Activated gamma-delta T cell (primary cell): ENCODE measurements around the gene CASQ2.

Experiments
- DNase-seq: peaks from one replicate; lab custom pipeline; 2025; lab: John Stamatoyannopoulos, UW

Gene CASQ2

DNA sequence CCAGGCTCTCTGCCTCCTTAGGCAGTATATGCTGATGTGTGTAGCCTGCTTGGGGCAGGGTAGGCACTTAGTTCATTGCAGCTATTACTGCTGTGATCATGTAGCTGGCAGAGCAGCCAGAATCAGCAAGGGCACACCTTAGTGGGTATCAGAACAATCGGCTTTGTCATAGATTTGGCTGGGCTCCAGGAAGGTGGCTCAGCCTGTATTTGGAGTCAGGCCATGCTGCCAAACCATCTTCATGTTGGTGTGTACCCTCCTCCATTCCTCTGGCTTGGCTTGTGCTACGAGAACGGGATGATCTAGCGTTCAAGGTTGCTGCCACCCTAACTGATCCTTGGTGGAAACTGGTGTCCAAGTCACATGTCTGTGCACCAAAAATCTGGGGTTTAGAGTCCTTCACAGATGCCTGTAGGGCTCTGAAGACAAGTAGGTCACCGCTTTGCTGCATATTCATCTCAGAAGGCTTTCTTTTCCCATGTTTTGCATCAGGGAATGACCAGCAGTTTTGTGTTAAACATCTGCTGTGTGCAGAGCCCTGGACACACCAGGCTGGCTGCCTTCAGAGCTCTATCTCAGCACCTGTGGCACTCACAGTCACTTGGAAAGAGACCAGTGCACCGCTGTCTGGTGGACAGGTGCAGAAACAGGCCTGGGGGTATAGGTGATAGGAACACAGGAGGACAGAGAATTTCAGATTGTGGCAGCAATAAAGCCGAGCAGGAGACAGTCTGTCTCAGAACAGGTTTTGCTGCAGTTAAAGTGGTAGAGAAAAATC lies 103.0 kb downstream of the CASQ2 start:
- no peak for DNase-seq

DNA sequence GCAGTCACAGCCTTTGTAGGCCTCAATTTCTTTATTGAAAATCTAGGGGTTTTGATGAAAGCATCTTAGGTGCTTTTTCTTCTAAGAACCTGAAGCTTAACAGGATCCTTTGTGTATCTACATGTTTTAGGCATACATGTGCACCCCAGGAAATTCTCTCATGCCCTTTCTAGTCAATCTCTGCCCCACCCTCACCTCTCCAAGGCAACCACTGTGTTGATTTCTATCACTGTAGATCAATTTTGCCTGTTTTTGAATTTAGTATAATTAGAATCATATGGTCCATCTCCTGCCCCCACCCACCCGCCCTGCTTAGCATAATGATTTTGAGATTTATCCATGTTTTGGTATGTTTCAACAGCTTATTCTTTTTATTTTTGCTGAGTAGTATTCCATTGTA lies 107.4 kb downstream of the CASQ2 start:
- no peak for DNase-seq

DNA sequence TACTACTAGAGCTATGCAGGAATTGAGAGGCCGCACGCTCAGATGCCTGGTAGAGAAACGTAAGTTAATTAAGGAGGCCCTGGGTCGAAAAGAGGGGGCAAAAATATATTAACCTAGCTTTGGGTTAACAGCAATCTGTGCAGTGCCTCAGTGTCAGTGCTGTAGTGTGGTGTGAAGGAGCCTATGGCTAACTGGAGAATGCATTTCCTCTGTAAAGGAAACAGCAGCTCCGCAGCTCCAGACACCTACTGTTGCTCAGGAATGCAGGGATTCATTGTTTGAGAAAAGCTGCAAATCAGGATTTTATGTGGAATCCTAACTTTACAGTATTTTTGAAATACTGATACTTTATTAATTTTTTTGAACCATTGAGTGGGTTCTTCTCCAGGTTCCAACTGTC lies 108.4 kb downstream of the CASQ2 start:
- DNase-seq: no peak

DNA sequence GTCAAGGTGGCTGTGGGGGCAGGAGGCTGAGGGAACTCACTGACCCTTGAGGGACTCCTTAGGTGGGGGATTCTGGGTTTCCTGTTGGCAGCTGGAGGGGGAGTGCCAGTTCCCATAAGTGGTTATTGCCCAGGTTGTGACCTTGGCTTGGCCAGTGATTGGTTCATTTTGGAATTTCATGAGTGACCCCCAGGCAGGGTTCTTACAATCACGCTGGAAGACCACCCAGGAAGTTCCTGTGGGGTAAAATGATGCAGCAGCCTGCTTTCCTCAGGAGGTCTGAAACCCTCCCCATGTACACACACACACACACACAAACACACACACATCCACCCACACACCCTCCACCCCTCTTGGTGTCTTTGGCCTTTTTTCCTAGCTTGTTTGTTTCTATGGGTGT lies 109.9 kb downstream of the CASQ2 start:
- DNase-seq: no peak

DNA sequence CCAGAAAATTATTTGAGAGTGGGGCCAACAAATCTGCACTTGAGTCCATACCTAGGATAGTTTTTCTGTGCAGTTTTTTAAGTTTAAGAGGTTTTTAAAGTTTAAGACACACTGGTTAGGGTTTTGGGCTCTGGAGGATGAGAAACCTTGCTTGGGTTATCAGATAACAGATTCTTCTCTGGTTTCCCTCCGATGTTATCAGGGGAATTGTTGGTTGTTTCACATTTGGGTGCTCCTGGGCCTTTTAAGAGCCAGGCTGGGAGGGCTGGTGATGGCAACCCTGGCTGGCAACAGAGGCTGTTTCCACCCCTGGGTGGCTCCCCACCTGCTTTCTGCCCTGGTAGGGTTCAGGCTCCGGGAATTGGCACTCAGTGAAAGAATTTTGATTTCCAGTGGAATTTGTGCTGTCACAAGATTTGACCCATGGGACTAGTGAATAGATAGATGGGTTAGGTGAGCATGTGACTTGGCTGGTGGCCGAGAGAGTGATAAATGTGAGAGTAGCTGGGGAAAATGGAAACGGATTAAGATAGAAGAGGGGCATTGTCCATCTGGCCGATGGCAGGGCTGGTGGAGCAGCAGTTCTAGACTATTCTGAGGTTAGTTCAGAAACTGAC lies 111.9 kb downstream of the CASQ2 start:
- no peak for DNase-seq

DNA sequence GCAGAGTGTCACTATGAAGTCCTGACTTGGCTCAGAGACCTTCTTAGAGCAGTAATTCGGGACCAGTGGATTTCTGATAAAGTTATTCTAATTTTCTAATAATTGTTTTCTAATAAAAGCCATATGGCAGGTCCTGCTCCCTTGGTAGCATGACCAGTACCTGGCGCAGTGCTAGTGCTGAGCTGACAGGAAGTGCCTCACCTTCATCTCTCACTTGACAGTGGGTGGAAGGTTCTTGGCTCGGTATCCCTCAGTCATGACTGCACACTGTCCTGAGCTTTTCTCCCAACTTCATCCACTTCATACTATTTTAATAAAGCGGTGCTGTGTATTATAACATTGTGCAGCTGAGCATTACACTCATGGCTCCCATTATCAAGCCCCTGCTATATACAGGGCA lies 112.6 kb downstream of the CASQ2 start:
- no peak for DNase-seq

DNA sequence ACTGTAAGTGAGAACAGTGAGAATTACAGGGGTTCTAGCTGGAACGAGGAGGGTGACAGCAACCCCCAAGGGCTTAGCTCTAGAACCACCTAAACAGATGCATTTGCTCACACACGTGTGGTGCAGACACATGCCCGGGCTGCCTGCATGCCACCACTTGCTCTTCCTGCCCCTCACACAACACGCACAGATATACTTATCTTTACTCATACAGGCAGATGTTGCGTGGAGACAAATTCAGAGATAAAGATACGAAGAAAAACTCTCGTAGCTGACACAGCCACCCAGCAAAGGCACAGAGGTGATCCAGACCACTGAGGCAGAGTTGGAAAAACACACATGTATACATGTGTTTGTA lies 113.2 kb downstream of the CASQ2 start:
- DNase-seq: no peak

DNA sequence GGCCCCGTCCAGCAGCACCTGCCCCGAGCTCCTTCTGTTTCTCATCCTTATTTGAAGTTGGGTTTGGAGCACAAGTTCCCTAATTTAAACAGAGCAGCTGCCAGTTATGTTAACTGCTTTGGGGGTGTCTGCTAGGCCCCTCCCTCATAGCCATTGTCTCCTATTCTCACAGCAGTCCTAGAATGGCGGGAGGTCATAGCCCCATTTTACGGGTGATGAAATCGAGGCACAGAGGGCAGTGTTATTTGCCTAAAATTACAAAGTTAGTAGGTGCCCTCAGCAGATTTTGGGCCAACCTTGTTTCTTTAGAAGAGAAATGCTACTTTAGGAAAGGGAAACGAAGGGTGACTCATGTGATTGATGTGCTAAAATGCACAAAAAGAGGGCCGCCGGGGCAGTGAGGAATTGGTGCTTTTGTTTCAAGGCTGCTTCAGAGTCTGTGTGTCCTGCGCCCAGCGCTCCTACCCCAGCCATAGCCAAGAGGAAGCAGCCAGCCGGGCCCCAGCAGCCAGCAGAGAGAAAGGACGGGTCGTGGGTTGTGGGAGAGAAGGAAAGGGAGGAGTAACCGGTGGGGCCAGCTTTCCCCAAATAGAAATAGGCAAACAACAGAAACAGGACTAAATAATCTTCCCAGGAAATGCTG lies 113.7 kb downstream of the CASQ2 start:
- no peak for DNase-seq

DNA sequence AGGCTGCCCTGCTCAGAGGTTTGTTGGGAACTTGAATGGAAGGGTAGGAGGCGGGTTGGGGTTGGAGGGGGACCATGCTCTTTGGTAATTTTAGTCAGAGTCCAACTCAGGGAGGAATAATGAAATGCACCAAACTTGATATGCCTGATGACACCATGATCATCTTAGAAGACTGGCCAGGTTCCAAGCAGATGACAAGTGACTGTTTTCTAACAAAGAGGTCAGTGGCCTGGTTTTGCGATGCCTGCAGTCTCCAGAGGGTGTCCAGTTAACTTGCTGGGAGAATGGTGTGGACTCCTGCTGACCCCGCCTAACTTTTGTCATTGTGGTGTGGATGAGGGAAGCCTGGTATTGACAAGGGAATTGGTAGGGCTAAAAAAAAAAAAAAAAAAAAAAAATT lies 114.4 kb downstream of the CASQ2 start:
- DNase-seq: no peak

DNA sequence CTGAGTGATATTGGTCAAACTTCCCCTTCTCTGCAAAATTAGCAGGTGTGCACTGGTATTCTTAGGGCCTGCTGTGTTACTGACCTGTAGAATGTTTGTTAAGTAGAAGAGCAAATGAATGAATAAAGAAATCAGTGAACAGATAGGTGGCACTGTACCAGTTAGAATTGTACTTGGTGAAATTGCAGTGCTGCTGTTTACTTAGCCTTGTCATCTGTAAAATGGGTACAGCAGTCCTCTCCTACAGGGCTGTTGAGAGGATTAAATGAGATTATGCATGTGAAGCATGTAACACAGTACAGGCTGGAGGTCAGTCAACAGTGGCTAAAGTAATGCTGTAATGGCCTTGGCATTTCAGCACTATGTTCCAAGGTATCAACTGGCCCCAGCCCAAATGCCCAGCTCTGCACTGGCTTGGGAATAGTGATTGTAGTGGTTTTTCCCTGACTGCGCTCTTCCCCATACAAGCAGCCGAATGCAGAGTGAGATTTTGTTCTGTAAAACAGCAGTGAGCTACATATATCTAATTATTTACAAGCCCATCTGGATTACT lies 116.2 kb downstream of the CASQ2 start:
- no peak for DNase-seq

DNA sequence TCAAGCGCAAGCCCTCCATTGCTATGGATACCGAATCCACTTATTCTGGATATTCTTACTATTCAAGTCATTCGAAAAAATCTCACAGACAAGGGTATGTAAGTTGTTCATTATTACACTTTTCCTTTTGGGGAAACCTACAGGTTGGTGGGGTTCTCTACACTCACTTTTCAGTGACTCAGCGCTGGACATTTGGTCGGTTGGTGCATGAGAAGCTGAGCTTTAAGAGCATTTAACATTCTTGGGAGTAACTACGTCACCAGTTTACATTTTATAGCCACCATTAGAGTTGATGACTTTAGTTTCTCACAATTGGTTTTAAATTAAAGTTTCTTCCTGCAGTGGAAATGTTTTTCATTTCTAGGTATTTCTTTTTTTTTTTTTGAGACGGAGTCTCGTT lies 117.1 kb downstream of the CASQ2 start:
- no peak for DNase-seq

DNA sequence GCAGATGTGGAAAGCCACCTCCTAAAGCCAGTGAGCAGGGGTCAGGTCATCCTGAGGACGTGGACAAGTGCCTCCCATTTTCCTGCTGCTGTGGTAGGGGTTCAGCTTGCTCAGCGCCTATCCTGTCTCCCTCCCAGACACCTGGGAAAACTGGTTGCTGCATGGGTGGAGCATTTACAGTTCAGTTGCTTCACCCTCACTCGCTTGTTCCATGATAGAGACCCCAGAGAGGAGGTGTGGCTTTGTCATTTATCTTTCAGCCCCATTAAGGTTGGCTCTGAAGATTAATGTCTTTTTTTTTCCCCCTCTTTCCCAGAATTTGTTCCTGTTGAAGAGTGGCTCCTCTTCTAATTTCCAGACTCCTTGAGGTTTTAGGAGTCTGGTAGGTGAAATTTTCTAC lies 117.6 kb downstream of the CASQ2 start:
- DNase-seq: no peak
